Activated CD8-positive, alpha-beta T cell treated with anti-CD3 and anti-CD28 coated beads, Interleukin-2, amount 10 ng/mL, durations not matched to agents 7 days and 5 days (primary cell): ENCODE measurements around the gene SAFB2. TPM values are rescaled to one million over a fixed set of nuclear protein-coding genes. Genes with fewer than 3 reads are reported as not detected.

Experiments used
- ATAC-seq: fragments of 150-1000 bp; cut with Tn5 transposase; one replicate; pipeline ENCODE4 v1.10.0; 2021; ENCODE audit warnings: moderate library complexity
- CTCF ChIA-PET: fragments of 350-600 bp; sonication (Branson Sonifier 250); formaldehyde crosslinking; loops from one replicate; lab custom pipeline; 2021; ENCODE audit warnings: antibody characterized with exemption; lab: Charles Lee
- POLR2A ChIA-PET: fragments of 350-600 bp; sonication (Branson Sonifier 250); formaldehyde crosslinking; loops from one replicate; lab custom pipeline; 2021; ENCODE audit warnings: antibody characterized with exemption; lab: Charles Lee
- DNase-seq: peaks from one replicate; pipeline ENCODE4 v3.0.0-alpha.2; 2020
- H3K27ac Mint-ChIP-seq: one replicate; pipeline ENCODE4 v1.8.0; 2021; ENCODE audit warnings: mild to moderate bottlenecking, mixed read lengths
- H3K27me3 Mint-ChIP-seq: one replicate; pipeline ENCODE4 v1.8.0; 2021; ENCODE audit warnings: low read depth, mixed read lengths
- H3K36me3 Mint-ChIP-seq: one replicate; pipeline ENCODE4 v1.8.0; 2021; ENCODE audit warnings: low read depth, mixed read lengths
- H3K4me1 Mint-ChIP-seq: one replicate; pipeline ENCODE4 v1.8.0; 2021; ENCODE audit warnings: low read depth, mixed read lengths
- H3K4me3 Mint-ChIP-seq: one replicate; pipeline ENCODE4 v1.8.0; 2021; ENCODE audit warnings: mild to moderate bottlenecking, mixed read lengths
- H3K9me3 Mint-ChIP-seq: one replicate; pipeline ENCODE4 v1.8.0; 2022; ENCODE audit warnings: mixed read lengths; ENCODE audit not compliant: insufficient read depth
- total RNA-seq, 2 experiments: library from RNA; stranded (reverse); gene quantifications; one replicate each; pipeline ENCODE4 v1.2.3, GENCODE V29; 2021

SAFB2 gene
- total RNA-seq, 2 experiments from 2014 or later, result 84.2 to 96.6 TPM

GRCh38 chr19:5603626-5604025, 18.9 kb downstream of the SAFB2 start:
- POLR2A ChIA-PET, result no interaction called here
- peaks cover 79% of the 10 kb centered on the region for H3K36me3 Mint-ChIP-seq
- CTCF ChIA-PET, result interaction anchor here (1.2 kb wide), 1 partner anchor 15 kb away, joined by 3 read pairs; no protein-coding TSS in a partner anchor
- H3K27ac Mint-ChIP-seq, result no peak overlapping the region
- no peaks in the 10 kb centered on the region for H3K27me3 Mint-ChIP-seq
- DNase-seq, result no peak
- no peak overlapping the region for H3K4me3 Mint-ChIP-seq
- H3K4me1 Mint-ChIP-seq, result no peaks in the 10 kb centered on the region
- no peak for ATAC-seq
- no peaks in the 10 kb centered on the region for H3K9me3 Mint-ChIP-seq

- ATAC-seq, result no peak
These were observed 21.8 kb downstream of the SAFB2 start for GRCh38 chr19:5600797-5601196.

GRCh38 chr19:5595745-5596144, 26.8 kb downstream of the SAFB2 start:
- H3K27me3 Mint-ChIP-seq, result no peaks in the 10 kb centered on the region
- no peak overlapping the region for H3K27ac Mint-ChIP-seq
- no peak for DNase-seq
- peaks cover 8% of the 10 kb centered on the region for H3K4me1 Mint-ChIP-seq
- ChIA-PET CTCF (no interaction called here), POLR2A (interaction anchor here (1.1 kb wide), 1 partner anchor 27 kb away, joined by 4 read pairs; the partner anchor contains the start of genes SAFB and SAFB2)
- ATAC-seq, result no peak
- H3K4me3 Mint-ChIP-seq, result no peak overlapping the region
- no peaks in the 10 kb centered on the region for H3K9me3 Mint-ChIP-seq
- peaks cover 72% of the 10 kb centered on the region for H3K36me3 Mint-ChIP-seq

More at GRCh38 chr19:5600797-5601196, 21.8 kb downstream of the SAFB2 start:
- no peak for DNase-seq
- CTCF ChIA-PET, result no interaction called here
- POLR2A ChIA-PET, result no interaction called here
- Mint-ChIP-seq H3K27ac (no peak overlapping the region), H3K4me3 (no peak overlapping the region), H3K9me3 (no peaks in the 10 kb centered on the region), H3K27me3 (no peaks in the 10 kb centered on the region), H3K4me1 (no peaks in the 10 kb centered on the region), H3K36me3 (peaks cover 73% of the 10 kb centered on the region)

- H3K36me3 Mint-ChIP-seq, result peaks cover 69% of the 10 kb centered on the region
- ATAC-seq (no peak), DNase-seq (no peak)
- ChIA-PET POLR2A (no interaction called here), CTCF (no interaction called here)
- no peaks in the 10 kb centered on the region for H3K27me3 Mint-ChIP-seq
- H3K4me3 Mint-ChIP-seq, result no peak overlapping the region
- no peak overlapping the region for H3K27ac Mint-ChIP-seq
- no peaks in the 10 kb centered on the region for H3K9me3 Mint-ChIP-seq
- H3K4me1 Mint-ChIP-seq, result peaks cover 8% of the 10 kb centered on the region
These were observed 27.4 kb downstream of the SAFB2 start for GRCh38 chr19:5595129-5595528.

- Mint-ChIP-seq H3K36me3 (peaks cover 67% of the 10 kb centered on the region), H3K9me3 (no peaks in the 10 kb centered on the region), H3K4me1 (peaks cover 8% of the 10 kb centered on the region), H3K27ac (no peak overlapping the region), H3K27me3 (no peaks in the 10 kb centered on the region), H3K4me3 (no peak overlapping the region)
- ChIA-PET CTCF (no interaction called here), POLR2A (no interaction called here)
- DNase-seq (no peak), ATAC-seq (no peak)
These were observed 28.0 kb downstream of the SAFB2 start for GRCh38 chr19:5594521-5594950.

GRCh38 chr19:5593343-5594255, 29.0 kb downstream of the SAFB2 start:
- H3K36me3 Mint-ChIP-seq, result peaks cover 65% of the 10 kb centered on the region
- no peak overlapping the region for H3K27ac Mint-ChIP-seq
- no peaks in the 10 kb centered on the region for H3K27me3 Mint-ChIP-seq
- DNase-seq (no peak), ATAC-seq (no peak)
- H3K4me3 Mint-ChIP-seq, result no peak overlapping the region
- H3K4me1 Mint-ChIP-seq, result peaks cover 8% of the 10 kb centered on the region
- no peaks in the 10 kb centered on the region for H3K9me3 Mint-ChIP-seq
- ChIA-PET CTCF (no interaction called here), POLR2A (no interaction called here)

- Mint-ChIP-seq H3K4me1 (peaks cover 8% of the 10 kb centered on the region), H3K4me3 (no peak overlapping the region), H3K9me3 (no peaks in the 10 kb centered on the region), H3K27ac (no peak overlapping the region), H3K27me3 (no peaks in the 10 kb centered on the region), H3K36me3 (peaks cover 69% of the 10 kb centered on the region)
- CTCF ChIA-PET, result no interaction called here
- no peak for ATAC-seq
- POLR2A ChIA-PET, result no interaction called here
- no peak for DNase-seq
These were observed 29.8 kb downstream of the SAFB2 start for GRCh38 chr19:5592531-5593342.

GRCh38 chr19:5591476-5591875, 31.1 kb downstream of the SAFB2 start:
- DNase-seq (no peak), ATAC-seq (no peak)
- Mint-ChIP-seq H3K27me3 (no peaks in the 10 kb centered on the region), H3K4me3 (no peak overlapping the region), H3K36me3 (peaks cover 68% of the 10 kb centered on the region), H3K27ac (no peak overlapping the region), H3K4me1 (peaks cover 12% of the 10 kb centered on the region), H3K9me3 (no peaks in the 10 kb centered on the region)
- POLR2A ChIA-PET, result no interaction called here
- CTCF ChIA-PET, result no interaction called here

- Mint-ChIP-seq H3K4me3 (no peak overlapping the region), H3K27ac (no peak overlapping the region), H3K27me3 (no peaks in the 10 kb centered on the region), H3K4me1 (peaks cover 16% of the 10 kb centered on the region), H3K36me3 (peaks cover 66% of the 10 kb centered on the region), H3K9me3 (no peaks in the 10 kb centered on the region)
- ChIA-PET CTCF (no interaction called here), POLR2A (no interaction called here)
- ATAC-seq (no peak), DNase-seq (no peak)
These were observed 31.8 kb downstream of the SAFB2 start for GRCh38 chr19:5590865-5591154.

GRCh38 chr19:5590151-5590864, 32.3 kb downstream of the SAFB2 start:
- POLR2A ChIA-PET, result no interaction called here
- H3K36me3 Mint-ChIP-seq, result peaks cover 62% of the 10 kb centered on the region
- DNase-seq, result no peak
- H3K27me3 Mint-ChIP-seq, result no peaks in the 10 kb centered on the region
- no peaks in the 10 kb centered on the region for H3K9me3 Mint-ChIP-seq
- ATAC-seq, result no peak
- no peak overlapping the region for H3K4me3 Mint-ChIP-seq
- H3K27ac Mint-ChIP-seq, result no peak overlapping the region
- CTCF ChIA-PET, result no interaction called here
- peaks cover 17% of the 10 kb centered on the region for H3K4me1 Mint-ChIP-seq

GRCh38 chr19:5588906-5589676, 33.5 kb downstream of the SAFB2 start:
- Mint-ChIP-seq H3K36me3 (peaks cover 54% of the 10 kb centered on the region), H3K9me3 (no peaks in the 10 kb centered on the region), H3K4me3 (no peak overlapping the region), H3K27ac (no peak overlapping the region), H3K4me1 (peaks cover 13% of the 10 kb centered on the region), H3K27me3 (no peaks in the 10 kb centered on the region)
- no peak for DNase-seq
- no peak for ATAC-seq
- POLR2A ChIA-PET, result interaction anchor here (1.2 kb wide), 1 partner anchor 10 kb away, joined by 3 read pairs; no protein-coding TSS in a partner anchor
- CTCF ChIA-PET, result interaction anchor here (1.0 kb wide), 1 partner anchor 15 kb away, joined by 3 read pairs; no protein-coding TSS in a partner anchor
